Measurements from ENCODE around the gene NPL. TPM values are rescaled to one million over a fixed set of nuclear protein-coding genes. Genes with fewer than 3 reads are reported as not detected.
A peak's percentile ranks its signal among the peaks of the same experiment; 100 is the strongest.

NPL gene
- total RNA-seq, 1 donor from 2014 or later = 1.8 TPM

- DNase-seq (ENCODE audit: low read depth, low spot score) = no peak
These were observed 22.6 kb downstream of the NPL start for GRCh38 chr1:182811975-182812722.

- DNase-seq (ENCODE audit: low read depth, low spot score) = no peak
These were observed 27.3 kb downstream of the NPL start for GRCh38 chr1:182816863-182817262.

GRCh38 chr1:182817802-182818201 lies 28.2 kb downstream of the NPL start:
- no peak for DNase-seq (ENCODE audit: low read depth, low spot score)

- no peak for DNase-seq (ENCODE audit: low read depth, low spot score)
These were observed 33.6 kb downstream of the NPL start for GRCh38 chr1:182823220-182823619.

- no peak for DNase-seq (ENCODE audit: low read depth, low spot score)
These were observed 37.3 kb downstream of the NPL start for GRCh38 chr1:182826892-182827291.

- DNase-seq (ENCODE audit: low read depth, low spot score) = no peak
These were observed 39.8 kb downstream of the NPL start for GRCh38 chr1:182829285-182829932.

- DNase-seq (ENCODE audit: low read depth, low spot score) = no peak
These were observed 43.7 kb downstream of the NPL start for GRCh38 chr1:182833271-182833670.

GRCh38 chr1:182834326-182834725 lies 44.8 kb downstream of the NPL start:
- no peak for DNase-seq (ENCODE audit: low read depth, low spot score)

GRCh38 chr1:182835806-182836205 lies 46.2 kb downstream of the NPL start:
- DNase-seq (ENCODE audit: low read depth, low spot score) = no peak

GRCh38 chr1:182839209-182840066 lies 49.9 kb downstream of the NPL start, which contains the start of gene DHX9:
TSS of gene DHX9 (plus strand) at chr1:182839347. CDS start at chr1:182842567, 3,220 bp downstream.
- peak; percentile 58 for DNase-seq (ENCODE audit: low read depth, low spot score)

GRCh38 chr1:182841368-182841988 lies 51.9 kb downstream of the NPL start:
- no peak for DNase-seq (ENCODE audit: low read depth, low spot score)

GRCh38 chr1:182842265-182842664 lies 52.7 kb downstream of the NPL start:
- no peak for DNase-seq (ENCODE audit: low read depth, low spot score)

GRCh38 chr1:182845379-182845778 lies 55.8 kb downstream of the NPL start:
- DNase-seq (ENCODE audit: low read depth, low spot score) = no peak

- no peak for DNase-seq (ENCODE audit: low read depth, low spot score)
These were observed 56.3 kb downstream of the NPL start for GRCh38 chr1:182845894-182846293.

- DNase-seq (ENCODE audit: low read depth, low spot score) = no peak
These were observed 57.5 kb downstream of the NPL start for GRCh38 chr1:182847105-182847504.

- no peak for DNase-seq (ENCODE audit: low read depth, low spot score)
These were observed 59.2 kb downstream of the NPL start for GRCh38 chr1:182848736-182849135.

- no peak for DNase-seq (ENCODE audit: low read depth, low spot score)
These were observed 60.7 kb downstream of the NPL start for GRCh38 chr1:182850319-182850718.

GRCh38 chr1:182851825-182852224 lies 62.3 kb downstream of the NPL start:
- DNase-seq (ENCODE audit: low read depth, low spot score) = no peak

GRCh38 chr1:182855911-182856310 lies 66.3 kb downstream of the NPL start:
- no peak for DNase-seq (ENCODE audit: low read depth, low spot score)

GRCh38 chr1:182857212-182857611 lies 67.6 kb downstream of the NPL start:
- no peak for DNase-seq (ENCODE audit: low read depth, low spot score)

GRCh38 chr1:182860658-182861057 lies 71.1 kb downstream of the NPL start:
- no peak for DNase-seq (ENCODE audit: low read depth, low spot score)

- no peak for DNase-seq (ENCODE audit: low read depth, low spot score)
These were observed 72.4 kb downstream of the NPL start for GRCh38 chr1:182861994-182862393.
